ENCODE measurements around the gene LRP2. TPM values are rescaled to one million over a fixed set of nuclear protein-coding genes. Genes with fewer than 3 reads are reported as not detected.
"Not testable (repeated sequence)": the region's sequence is repeated elsewhere in the genome, so short reads cannot be mapped to it uniquely, and the experiment has no call there.

The LRP2 gene
- total RNA-seq, 2 donors from 2014 or later, result not detected

DNA sequence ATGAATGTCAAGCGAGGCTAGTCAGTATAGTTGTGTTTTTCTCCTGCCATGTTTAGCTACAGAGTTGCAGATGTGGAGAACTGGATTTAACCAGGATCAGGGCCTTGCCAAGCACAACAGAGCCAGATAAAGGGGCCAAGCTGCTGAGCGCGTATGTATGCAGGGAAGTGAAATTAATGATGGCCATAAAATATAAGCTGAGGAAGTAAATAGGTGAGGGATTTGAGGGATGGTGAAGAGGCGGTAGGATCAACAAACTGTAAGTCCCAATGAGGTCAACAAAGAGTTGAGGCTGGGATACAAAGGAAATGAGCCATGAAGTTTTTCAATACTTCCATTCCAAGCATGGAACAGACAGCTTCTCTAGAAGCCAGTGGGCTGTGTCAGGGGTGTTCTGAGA lies 10.6 kb downstream of the LRP2 start:
- no peak for DNase-seq
- intact Hi-C loops (cut with DNase I, micrococcal nuclease), result no loop called here
- no peak for ATAC-seq

- no peak for ATAC-seq
- DNase-seq, result no peak
- intact Hi-C loops (cut with DNase I, micrococcal nuclease), result no loop called here
Observed at GRCh38 chr2:169349535-169349934, 12.8 kb downstream of the LRP2 start.

DNA sequence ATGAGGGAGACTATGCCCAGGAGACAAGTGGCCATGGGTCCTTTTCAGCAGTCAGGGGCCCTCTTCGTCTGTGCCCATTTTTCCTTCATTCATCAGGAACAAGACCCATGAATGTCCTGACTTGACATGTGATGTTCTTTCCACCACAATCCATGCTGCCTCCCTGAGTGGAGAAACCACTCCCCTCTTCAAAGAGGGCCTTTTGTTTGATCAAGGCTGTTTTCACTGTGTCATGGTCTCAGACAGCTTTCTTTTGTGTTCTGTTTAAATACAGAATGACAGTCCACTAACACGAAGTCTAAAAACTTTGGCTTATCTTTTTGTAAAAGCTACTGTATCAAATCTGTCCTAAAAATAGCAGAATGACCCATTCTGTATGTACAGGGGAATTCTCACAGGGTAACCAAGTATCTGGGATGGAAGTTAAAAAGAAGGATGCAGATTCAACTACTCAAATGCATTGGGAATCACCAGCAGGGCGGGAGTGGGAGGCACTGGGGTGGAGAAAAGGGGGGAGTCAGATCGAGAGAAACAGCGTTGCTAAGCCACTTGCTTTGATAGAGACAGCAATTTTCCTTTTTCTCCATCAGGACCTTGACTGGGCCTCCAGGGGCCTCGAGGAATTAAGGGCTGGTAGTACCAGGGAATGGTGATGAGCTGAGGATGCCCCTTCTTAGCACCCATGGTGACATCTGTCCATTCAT lies 13.9 kb downstream of the LRP2 start:
- no peak for DNase-seq
- intact Hi-C loops (cut with DNase I, micrococcal nuclease), result no loop called here
- ATAC-seq, result no peak

DNA sequence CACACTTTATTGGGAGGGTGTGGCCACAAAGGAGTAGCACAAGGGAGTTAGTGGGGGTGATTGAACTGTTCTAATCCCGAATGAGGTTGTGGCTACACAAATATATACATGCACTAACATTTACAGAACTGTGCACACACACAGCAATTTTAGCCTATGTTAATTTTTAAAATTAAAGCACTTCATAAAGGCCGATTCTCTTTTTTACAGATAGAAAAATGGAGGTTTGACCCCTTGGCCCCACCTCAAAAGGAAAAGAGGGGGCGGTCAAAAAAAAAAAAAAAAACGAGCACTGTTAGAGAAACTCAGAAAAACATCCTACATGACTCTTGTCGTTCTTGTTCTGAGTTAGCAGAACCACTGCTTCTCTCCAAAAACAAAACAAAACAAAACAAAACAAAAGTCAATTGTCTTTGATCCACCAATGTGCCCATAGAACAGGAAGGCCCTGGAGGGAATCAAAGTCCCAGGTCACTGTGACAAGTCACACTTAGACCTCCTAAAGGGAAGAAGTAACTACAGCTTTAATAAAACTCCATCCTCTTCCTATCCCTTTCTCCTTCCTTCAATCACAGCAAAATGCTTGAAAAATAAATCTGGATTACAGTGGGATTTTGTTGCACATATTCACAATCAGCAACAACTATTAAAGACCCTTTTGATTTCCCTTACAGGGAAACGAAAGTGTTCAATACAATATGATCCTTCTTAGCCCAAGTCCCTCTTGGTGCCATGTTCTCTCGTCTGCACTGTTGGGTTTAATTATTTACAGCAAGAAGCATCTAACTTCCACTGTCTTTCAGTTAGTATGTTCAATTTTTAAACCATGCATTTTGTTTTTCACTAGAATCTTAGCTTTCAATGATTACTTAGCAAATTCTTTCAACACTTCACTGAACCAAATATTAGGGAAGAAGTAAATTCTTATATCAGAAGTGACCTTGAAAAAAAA lies 16.6 kb downstream of the LRP2 start:
- ATAC-seq (no peak), DNase-seq (no peak)
- intact Hi-C loops (cut with DNase I, micrococcal nuclease), result no loop called here

- intact Hi-C loops (cut with DNase I, micrococcal nuclease), result no loop called here
- ATAC-seq, result no peak
- DNase-seq, result no peak
Observed at GRCh38 chr2:169344736-169345485, 17.4 kb downstream of the LRP2 start.

DNA sequence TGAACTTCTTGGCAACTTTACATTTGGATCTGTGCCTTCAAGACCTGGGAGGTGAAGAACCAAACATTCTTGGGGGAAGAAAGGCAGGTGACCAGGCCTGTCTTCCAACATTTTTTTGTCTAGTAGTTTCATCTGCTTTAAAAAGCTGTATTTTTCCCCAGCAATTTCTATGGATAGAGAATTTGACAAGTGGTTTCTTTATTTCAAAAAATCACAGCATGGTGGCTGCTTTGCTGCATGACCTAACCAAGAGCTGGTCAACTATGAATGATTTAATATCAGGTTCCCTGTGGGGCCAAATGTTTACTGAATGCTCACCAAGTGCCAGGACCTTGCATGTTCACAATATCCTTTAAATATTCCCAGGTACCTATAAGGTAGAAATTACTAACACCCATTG lies 19.1 kb downstream of the LRP2 start:
- DNase-seq (no peak), ATAC-seq (no peak)
- intact Hi-C loops (cut with DNase I, micrococcal nuclease), result no loop called here

DNA sequence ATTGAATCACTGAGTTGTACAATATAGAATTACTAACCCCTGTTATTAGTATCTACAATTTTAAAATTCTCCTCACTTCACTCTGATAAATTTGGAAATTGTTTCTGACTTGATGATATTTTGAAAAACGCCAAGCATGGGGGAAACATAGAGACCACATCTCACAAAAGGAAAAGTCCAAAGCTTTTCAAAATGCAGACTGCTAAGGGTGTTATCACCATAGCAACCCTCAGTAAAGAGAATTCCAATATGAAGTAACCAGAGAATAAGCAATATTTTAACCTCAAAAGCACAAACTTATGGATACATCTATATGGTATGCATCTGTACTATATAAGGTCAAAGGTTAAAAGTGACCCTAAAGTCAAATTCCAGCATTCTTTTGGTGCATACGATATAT lies 22.7 kb downstream of the LRP2 start:
- DNase-seq (no peak), ATAC-seq (no peak)
- intact Hi-C loops (cut with DNase I, micrococcal nuclease), result no loop called here

DNA sequence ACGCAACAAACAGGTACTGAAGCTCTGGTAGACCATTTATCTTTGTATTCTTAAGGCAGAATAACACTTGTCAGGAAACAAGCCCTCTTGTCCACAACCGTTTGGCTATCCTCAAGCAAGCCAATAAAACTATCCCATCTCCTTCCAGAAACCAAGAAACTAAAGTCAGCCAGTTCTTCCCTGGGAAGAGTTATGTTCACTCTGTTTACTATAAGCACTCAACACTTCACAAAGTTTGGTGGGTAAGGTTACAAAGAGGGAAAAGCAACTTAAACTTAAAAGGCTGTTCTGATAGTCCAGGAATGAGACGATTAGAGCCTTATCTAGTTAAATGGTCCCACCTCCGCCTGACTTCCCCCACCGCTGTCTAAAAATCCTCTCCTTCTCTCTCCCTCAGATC lies 25.6 kb downstream of the LRP2 start:
- DNase-seq (no peak), ATAC-seq (no peak)
- intact Hi-C loops (cut with DNase I, micrococcal nuclease), result no loop called here

DNA sequence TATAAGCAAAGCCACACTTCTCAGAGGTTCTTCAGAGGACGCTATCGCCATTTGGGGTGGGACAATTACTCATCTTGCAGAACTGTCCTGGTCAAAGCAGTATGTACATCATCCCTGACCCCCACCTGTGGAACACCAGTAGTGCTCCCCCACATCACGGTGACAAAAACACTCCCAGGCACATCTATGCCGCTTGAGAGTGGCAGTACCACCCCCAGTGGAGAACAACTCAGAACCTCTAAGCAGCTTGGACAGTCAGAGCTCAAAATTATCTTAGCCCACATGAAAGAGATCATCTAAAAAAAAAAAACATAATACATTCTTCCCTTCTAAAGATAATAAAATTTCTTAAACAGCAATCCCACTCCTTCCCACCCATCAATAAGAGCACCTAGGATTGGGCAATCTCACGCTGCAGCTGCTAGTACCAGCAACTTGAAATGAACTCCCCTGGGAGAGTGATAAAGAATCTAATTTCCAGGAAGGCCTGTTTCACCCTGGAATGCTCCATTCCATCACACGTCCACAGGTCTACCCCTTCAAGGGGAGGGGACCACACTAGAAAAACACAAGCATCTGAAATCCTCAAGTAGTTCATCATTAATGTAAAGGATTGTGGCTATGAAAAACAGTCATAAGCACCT lies 31.7 kb downstream of the LRP2 start:
- ATAC-seq, result no peak
- intact Hi-C loops (cut with DNase I, micrococcal nuclease), result no loop called here
- no peak for DNase-seq

DNA sequence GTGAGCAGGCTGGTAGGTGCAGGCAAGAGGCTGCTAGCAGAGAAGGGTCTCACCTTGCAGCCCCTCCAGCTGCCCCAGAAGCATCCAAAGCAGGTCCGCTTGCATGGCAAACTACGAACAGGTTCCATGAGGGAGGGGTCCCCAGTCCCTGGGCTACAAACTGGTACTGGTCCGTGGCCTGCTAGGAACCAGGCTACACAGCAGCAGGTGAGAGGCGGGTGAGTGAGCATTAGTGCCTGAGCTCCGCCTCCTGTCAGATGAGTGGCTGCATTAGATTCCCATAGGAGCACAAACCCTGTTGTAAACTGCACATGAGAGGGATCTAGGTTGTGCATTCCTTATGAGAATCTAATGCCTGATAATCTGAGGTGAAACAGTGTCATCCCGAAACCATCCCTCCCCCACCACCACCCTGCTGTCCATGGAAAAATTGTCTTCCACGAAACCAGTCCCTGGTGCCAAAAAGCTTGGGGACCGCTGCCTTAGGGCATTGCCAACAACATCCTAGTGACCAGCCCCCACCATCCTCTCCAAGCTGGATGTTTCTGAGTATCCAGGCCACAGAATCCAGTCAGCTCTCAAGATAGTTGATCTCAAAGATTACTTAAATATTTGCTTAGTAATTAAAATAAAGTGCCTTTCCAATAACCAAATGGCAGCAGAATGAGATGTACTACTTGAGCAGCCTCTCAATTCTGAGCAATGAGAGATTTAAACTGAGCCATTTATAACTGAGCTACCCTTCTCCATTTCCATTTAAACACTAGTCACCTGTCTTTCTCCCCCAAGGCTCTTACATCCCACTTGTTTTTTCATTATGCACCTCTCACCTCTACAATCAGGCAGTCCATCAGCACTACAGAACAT lies 32.4 kb downstream of the LRP2 start:
- ATAC-seq (no peak), DNase-seq (no peak)
- intact Hi-C loops (cut with DNase I, micrococcal nuclease), result no loop called here

DNA sequence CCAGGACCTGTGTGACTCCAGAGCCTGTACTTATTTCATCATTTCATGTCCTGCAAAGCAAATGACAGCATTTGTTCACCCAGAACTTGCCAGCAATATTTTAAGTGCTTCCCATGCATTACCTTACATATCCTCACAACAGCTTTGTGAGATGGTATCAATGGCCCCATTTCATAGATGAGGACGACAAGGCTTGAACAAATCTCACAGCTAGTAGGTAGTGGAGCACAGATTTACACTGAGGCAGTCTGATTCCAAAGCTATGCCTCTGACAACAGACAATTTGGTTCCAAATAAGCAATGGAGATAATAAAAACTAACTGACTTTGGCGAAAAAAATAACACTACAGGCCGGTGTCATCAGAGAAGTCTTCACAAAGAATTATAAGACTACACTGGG lies 33.5 kb downstream of the LRP2 start:
- DNase-seq (no peak), ATAC-seq (no peak)
- intact Hi-C loops (cut with DNase I, micrococcal nuclease), result no loop called here

- DNase-seq; intact Hi-C loops (cut with DNase I, micrococcal nuclease); ATAC-seq: not testable (repeated sequence)
Observed at GRCh38 chr2:169327837-169328236, 34.5 kb downstream of the LRP2 start.

DNA sequence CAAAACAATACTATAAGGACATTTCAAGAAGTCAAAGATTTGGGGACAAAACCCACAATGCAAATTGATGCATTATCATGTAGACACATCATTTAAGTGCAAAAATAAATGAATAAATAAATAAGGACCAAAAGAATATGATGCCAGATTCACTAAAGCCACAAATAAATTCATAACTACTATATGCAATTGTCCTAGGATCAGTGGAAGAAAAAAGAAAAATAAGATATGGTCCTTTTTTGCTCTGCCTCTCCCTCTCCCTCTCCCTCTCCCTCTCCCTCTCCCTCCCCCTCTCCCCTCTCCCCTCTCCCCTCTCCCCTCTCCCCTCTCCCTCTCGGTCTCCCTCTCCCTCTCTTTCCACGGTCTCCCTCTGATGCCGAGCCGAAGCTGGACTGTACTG lies 36.4 kb downstream of the LRP2 start:
- ATAC-seq; intact Hi-C loops (cut with DNase I, micrococcal nuclease); DNase-seq: not testable (repeated sequence)

GRCh38 chr2:169324581-169325260 lies 37.6 kb downstream of the LRP2 start:
- ATAC-seq (no peak), DNase-seq (no peak)
- intact Hi-C loops (cut with DNase I, micrococcal nuclease), result no loop called here

GRCh38 chr2:169323841-169324240 lies 38.5 kb downstream of the LRP2 start:
- intact Hi-C loops (cut with DNase I, micrococcal nuclease), result no loop called here
- ATAC-seq (no peak), DNase-seq (no peak)

DNA sequence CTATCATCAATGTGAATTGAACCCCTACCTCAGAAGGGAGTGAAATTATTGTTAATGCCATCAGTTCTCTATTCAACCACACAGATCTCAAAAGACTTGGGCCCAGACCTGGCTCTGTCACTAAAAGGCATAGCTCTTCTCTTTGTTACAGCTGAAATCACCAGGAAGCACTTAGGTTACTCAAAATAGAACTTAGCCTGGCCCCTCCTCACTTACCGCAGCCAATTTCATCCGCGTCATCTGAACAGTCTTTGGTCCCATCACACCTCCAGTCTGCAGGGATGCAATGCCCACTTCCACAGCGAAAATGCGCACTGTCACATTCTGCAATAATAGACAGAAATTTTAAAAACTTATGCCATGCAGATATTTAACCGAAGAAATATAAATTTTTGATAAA lies 41.8 kb downstream of the LRP2 start:
- no peak for ATAC-seq
- intact Hi-C loops (cut with DNase I, micrococcal nuclease), result no loop called here
- no peak for DNase-seq

- intact Hi-C loops (cut with DNase I, micrococcal nuclease), result no loop called here
Observed at GRCh38 chr2:169315357-169315756, 47.0 kb downstream of the LRP2 start.

DNA sequence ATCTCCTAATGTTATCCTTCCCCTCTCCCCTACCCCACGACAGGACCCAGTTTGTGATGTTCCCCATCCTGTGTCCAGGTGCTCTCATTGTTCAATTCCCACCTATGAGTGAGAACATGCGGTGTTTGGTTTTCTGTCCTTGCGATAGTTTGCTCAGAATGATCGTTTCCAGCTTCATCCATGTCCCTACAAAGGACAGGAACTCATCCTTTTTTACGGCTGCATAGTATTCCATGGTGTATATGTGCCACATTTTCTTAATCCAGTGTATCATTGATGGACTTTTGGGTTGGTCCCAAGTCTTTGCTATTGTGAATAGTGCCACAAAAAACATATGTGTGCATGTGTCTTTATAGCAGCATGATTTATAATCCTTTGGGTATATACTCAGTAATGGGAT lies 54.0 kb downstream of the LRP2 start:
- DNase-seq; intact Hi-C loops (cut with DNase I, micrococcal nuclease); ATAC-seq: not testable (repeated sequence)

More at GRCh38 chr2:169315357-169315756, 47.0 kb downstream of the LRP2 start:
- DNase-seq (no peak), ATAC-seq (no peak)
